HCT116 (cell line): ENCODE results near the gene NTN4.

ENCODE experiments used
- CBX3 ChIP-seq: IDR thresholded peaks from 2 replicates; pipeline ENCODE4 v1.6.1; 2012; ENCODE audit warnings: low read depth
- CTCF ChIP-seq, 3 experiments: fragments of 200-600 bp in 1 of 3; sonication (generic) in 1 of 3; IDR thresholded peaks in 2 of 3; conservative IDR thresholded peaks in 1 of 3; 2 replicates each; pipeline ENCODE4 v1.5.1; 2012 to 2017; ENCODE audit warnings: low read depth in 2 of 3, low read length in 2 of 3, antibody characterized with exemption in 1 of 3, borderline replicate concordance in 1 of 3, control low read depth in 1 of 3, mild to moderate bottlenecking in 1 of 3, mixed read lengths in 1 of 3, mixed run types in 1 of 3, moderate library complexity in 1 of 3; ENCODE audit not compliant: insufficient read depth in 1 of 3
- EZH2 ChIP-seq: fragments of 200-600 bp; sonication (generic); IDR thresholded peaks from 2 replicates; pipeline ENCODE4 v1.6.1; 2017; ENCODE audit warnings: antibody characterized with exemption, mixed run types
- EZH2phosphoT487 ChIP-seq: fragments of 200-600 bp; IDR thresholded peaks from 2 replicates; pipeline ENCODE4 v1.6.1; 2018; ENCODE audit warnings: antibody characterized with exemption, borderline replicate concordance
- POLR2A ChIP-seq: IDR thresholded peaks from 2 replicates; pipeline ENCODE4 v1.7.0; 2011; ENCODE audit warnings: borderline replicate concordance; ENCODE audit not compliant: insufficient read depth, insufficient read length; ENCODE audit errors: extremely low read depth
- POLR2AphosphoS5 ChIP-seq: IDR thresholded peaks from 2 replicates; pipeline ENCODE4 v1.6.1; 2011; ENCODE audit warnings: mild to moderate bottlenecking, low read depth, low read length, moderate library complexity
- RAD21 ChIP-seq: IDR thresholded peaks from 2 replicates; pipeline ENCODE4 v1.6.1; 2012; ENCODE audit warnings: low read depth, mild to moderate bottlenecking
- TCF7L2 ChIP-seq: IDR thresholded peaks from 2 replicates; pipeline ENCODE4 v1.7.0; 2011; ENCODE audit warnings: borderline replicate concordance, inconsistent platforms; ENCODE audit not compliant: insufficient read depth, insufficient read length; ENCODE audit errors: extremely low read depth
- YY1 ChIP-seq: IDR thresholded peaks from 2 replicates; pipeline ENCODE4 v1.6.1; 2011; ENCODE audit warnings: low read length, low read depth, moderate library complexity, mild to moderate bottlenecking; ENCODE audit not compliant: insufficient replicate concordance; ENCODE audit errors: extremely low read depth
- TF ChIP-seq, protein P1 (sequence below): IDR thresholded peaks from 2 replicates; pipeline ENCODE4 v1.6.1; 2012

- no peak for TF ChIP-seq CTCF (IDR thresholded peaks at IDR 0.05 in 2 of 3, conservative IDR thresholded peaks at IDR 0.05 in 1 of 3; ENCODE audit: borderline replicate concordance in 1 of 3, insufficient read depth in 1 of 3, low read depth in 2 of 3, low read length in 2 of 3)
- no peak for TF ChIP-seq RAD21
- no peak for TF ChIP-seq EZH2
- no peak for TF ChIP-seq YY1
- TF ChIP-seq EZH2phosphoT487 = no peak
- TF ChIP-seq POLR2A = no peak
- TF ChIP-seq POLR2AphosphoS5 = no peak
- no peak for TF ChIP-seq CBX3
- TF ChIP-seq, protein P1, sequence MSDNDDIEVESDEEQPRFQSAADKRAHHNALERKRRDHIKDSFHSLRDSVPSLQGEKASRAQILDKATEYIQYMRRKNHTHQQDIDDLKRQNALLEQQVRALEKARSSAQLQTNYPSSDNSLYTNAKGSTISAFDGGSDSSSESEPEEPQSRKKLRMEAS = no peak
- no peak for TF ChIP-seq TCF7L2
Observed at GRCh38 chr12:95784915-95785314, 5.6 kb downstream of the NTN4 start.
